ENCODE results near the gene SPRY1. TPM values are rescaled to one million over a fixed set of nuclear protein-coding genes. Genes with fewer than 3 reads are reported as not detected.

Gene SPRY1
- total and polyA plus RNA-seq, 2 of the 8 experiments (the other 6 are each of a cell fraction or from before 2014, with no cell fraction given) = 11.7 to 56.2 TPM

DNA sequence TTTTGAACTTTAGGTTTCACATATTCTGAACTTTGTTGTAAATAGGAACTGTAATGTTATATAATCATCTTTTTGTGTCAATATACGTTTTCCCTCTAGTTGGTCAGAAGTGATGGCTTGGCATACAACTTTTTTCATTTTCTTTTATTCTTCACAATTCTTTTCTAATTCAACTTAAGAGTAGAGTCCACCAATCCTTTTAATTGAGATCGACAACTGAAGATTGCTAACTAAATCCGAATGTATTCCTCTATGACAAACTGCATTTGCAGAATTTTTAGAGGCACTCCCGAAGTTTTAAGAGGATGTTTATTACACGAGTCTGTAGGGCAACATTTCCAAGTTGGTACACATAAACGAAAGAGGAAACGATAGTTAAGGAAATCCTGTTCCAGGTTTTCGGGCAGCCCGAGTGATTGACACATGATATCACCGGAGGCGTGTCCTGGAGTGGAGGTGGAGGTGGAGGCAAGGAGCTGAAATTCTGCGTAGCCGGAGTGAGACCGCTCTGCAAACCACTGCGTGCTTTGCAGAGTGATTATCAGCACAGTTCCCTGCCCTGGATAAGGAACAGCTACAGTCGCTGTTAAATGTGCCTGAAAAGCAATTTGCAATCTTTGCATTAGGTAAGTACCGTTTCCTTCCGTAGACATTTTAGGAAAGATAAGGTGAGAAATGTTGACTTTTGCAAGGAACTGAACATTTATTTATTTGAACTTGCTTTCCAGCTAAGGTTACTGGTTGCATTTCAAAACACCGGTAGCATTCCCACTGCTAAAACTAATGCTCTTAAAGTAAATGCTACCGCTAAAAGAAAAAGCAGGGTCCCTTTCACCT lies at the start of gene SPRY1 (continued):
- TF ChIP-seq, protein P1, sequence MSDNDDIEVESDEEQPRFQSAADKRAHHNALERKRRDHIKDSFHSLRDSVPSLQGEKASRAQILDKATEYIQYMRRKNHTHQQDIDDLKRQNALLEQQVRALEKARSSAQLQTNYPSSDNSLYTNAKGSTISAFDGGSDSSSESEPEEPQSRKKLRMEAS (IDR thresholded peaks at IDR 0.05) = peak; percentile 48; the same call in 1 of the 2 replicates
- no peak for TF ChIP-seq KDM4A (IDR thresholded peaks at IDR 0.05; ENCODE audit: low read depth, low read length, severe bottlenecking)
- no peak for TF ChIP-seq BCL11A (IDR thresholded peaks at IDR 0.05; ENCODE audit: low read depth in 2 of 2, low read length in 2 of 2)
- 0 out of 2 replicates have a peak, but pooled peaks have one; percentile 30 for TF ChIP-seq TEAD4 (IDR thresholded peaks at IDR 0.05; ENCODE audit: low read depth, low read length)
- peak; percentile 61 for TF ChIP-seq CREB1 (IDR thresholded peaks at IDR 0.05)
- TF ChIP-seq YY1 (IDR thresholded peaks at IDR 0.05; ENCODE audit: low read depth, low read length) = 0 out of 2 replicates have a peak, but pooled peaks have one; percentile 41
- TF ChIP-seq GABPA (IDR thresholded peaks at IDR 0.05; ENCODE audit: borderline replicate concordance, insufficient read depth, low read length) = no peak
- TF ChIP-seq, protein P2, sequence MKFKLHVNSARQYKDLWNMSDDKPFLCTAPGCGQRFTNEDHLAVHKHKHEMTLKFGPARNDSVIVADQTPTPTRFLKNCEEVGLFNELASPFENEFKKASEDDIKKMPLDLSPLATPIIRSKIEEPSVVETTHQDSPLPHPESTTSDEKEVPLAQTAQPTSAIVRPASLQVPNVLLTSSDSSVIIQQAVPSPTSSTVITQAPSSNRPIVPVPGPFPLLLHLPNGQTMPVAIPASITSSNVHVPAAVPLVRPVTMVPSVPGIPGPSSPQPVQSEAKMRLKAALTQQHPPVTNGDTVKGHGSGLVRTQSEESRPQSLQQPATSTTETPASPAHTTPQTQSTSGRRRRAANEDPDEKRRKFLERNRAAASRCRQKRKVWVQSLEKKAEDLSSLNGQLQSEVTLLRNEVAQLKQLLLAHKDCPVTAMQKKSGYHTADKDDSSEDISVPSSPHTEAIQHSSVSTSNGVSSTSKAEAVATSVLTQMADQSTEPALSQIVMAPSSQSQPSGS (IDR thresholded peaks at IDR 0.05; ENCODE audit: low read length) = peak; percentile 30; the same call in 1 of the 2 replicates
- TF ChIP-seq, protein P3, sequence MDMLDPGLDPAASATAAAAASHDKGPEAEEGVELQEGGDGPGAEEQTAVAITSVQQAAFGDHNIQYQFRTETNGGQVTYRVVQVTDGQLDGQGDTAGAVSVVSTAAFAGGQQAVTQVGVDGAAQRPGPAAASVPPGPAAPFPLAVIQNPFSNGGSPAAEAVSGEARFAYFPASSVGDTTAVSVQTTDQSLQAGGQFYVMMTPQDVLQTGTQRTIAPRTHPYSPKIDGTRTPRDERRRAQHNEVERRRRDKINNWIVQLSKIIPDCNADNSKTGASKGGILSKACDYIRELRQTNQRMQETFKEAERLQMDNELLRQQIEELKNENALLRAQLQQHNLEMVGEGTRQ (IDR thresholded peaks at IDR 0.05; ENCODE audit: low read length) = peak; percentile 9; the same call in 1 of the 2 replicates
- TF ChIP-seq SP4 (IDR thresholded peaks at IDR 0.05; ENCODE audit: low read length) = 0 out of 2 replicates have a peak, but pooled peaks have one; percentile 39
- TF ChIP-seq SRF (IDR thresholded peaks at IDR 0.05; ENCODE audit: low read depth, low read length) = no peak
- peak; percentile 76; the same call in 1 of the 2 replicates for TF ChIP-seq TAF1 (IDR thresholded peaks at IDR 0.05; ENCODE audit: low read depth, low read length)
- TF ChIP-seq SIN3A (conservative IDR thresholded peaks at IDR 0.05 in 1 of 2, IDR thresholded peaks at IDR 0.05 in 1 of 2; ENCODE audit: low read depth in 1 of 2, low read length in 2 of 2) = peak in 1 of 2 experiments; percentile 74; a peak in 2 of 4 replicates
- TF ChIP-seq POLR2AphosphoS5 (IDR thresholded peaks at IDR 0.05; ENCODE audit: low read depth, low read length) = 0 out of 2 replicates have a peak, but pooled peaks have one; percentile 37
- TF ChIP-seq TBP (IDR thresholded peaks at IDR 0.05; ENCODE audit: low read depth, low read length) = peak; percentile 75
- peak; percentile 57; the same call in 1 of the 2 replicates for TF ChIP-seq BACH1 (IDR thresholded peaks at IDR 0.05; ENCODE audit: low read length)
- TF ChIP-seq MAFK (IDR thresholded peaks at IDR 0.05; ENCODE audit: low read depth, low read length) = no peak
